H1 (cell line): Measurements from ENCODE around the gene NRP2.

Experiments used
- CHD2 ChIP-seq: IDR thresholded peaks from 2 replicates; pipeline ENCODE4 v1.6.1; 2012; ENCODE audit warnings: low read length, improper control_type of control experiment
- EZH2 ChIP-seq: fragments of 200-600 bp; sonication (generic); IDR thresholded peaks from 2 replicates; pipeline ENCODE4 v1.7.1; 2012; ENCODE audit warnings: low read depth, mild to moderate bottlenecking, moderate library complexity, low read length, inconsistent platforms; ENCODE audit not compliant: severe bottlenecking
- FOSL1 ChIP-seq: IDR thresholded peaks from 2 replicates; pipeline ENCODE4 v1.6.1; 2011; ENCODE audit warnings: mild to moderate bottlenecking, low read depth, low read length, moderate library complexity; ENCODE audit not compliant: insufficient read depth
- POLR2A ChIP-seq, 2 experiments: IDR thresholded peaks; 1 replicate in 1 of 2; 2 replicates in 1 of 2; pipeline ENCODE4 v1.6.1; 2011; ENCODE audit warnings: low read depth in 2 of 2, low read length in 2 of 2, mild to moderate bottlenecking in 2 of 2; ENCODE audit errors: control extremely low read depth in 1 of 2
- RAD21 ChIP-seq, 2 experiments: IDR thresholded peaks in 1 of 2; conservative IDR thresholded peaks in 1 of 2; 2 replicates each; pipeline ENCODE4 v1.6.1; 2011; ENCODE audit warnings: low read depth in 2 of 2, low read length in 2 of 2, improper control_type of control experiment in 1 of 2, inconsistent platforms in 1 of 2, mild to moderate bottlenecking in 1 of 2, moderate library complexity in 1 of 2
- SIN3A ChIP-seq, 2 experiments: IDR thresholded peaks in 1 of 2; conservative IDR thresholded peaks in 1 of 2; 2 replicates each; pipeline ENCODE4 v1.6.1; 2011 to 2012; ENCODE audit warnings: low read length in 2 of 2, improper control_type of control experiment in 1 of 2, low read depth in 1 of 2, mild to moderate bottlenecking in 1 of 2
- SUZ12 ChIP-seq: fragments of 200-600 bp; sonication (generic); IDR thresholded peaks from 2 replicates; pipeline ENCODE4 v1.6.1; 2012; ENCODE audit warnings: mild to moderate bottlenecking, inconsistent platforms, low read length, moderate library complexity, mixed read lengths
- TAF1 ChIP-seq: IDR thresholded peaks from 2 replicates; pipeline ENCODE4 v1.6.1; 2011; ENCODE audit warnings: mild to moderate bottlenecking, low read depth, low read length
- YY1 ChIP-seq: IDR thresholded peaks from 2 replicates; pipeline ENCODE4 v1.6.1; 2011; ENCODE audit warnings: low read depth, mild to moderate bottlenecking, low read length
- TF ChIP-seq, protein P1 (sequence below), 3 experiments: IDR thresholded peaks; 1 replicate in 2 of 3; 2 replicates in 1 of 3; pipeline versions ENCODE4 v1.5.1 to v1.6.1; 2011; ENCODE audit warnings: low read length in 3 of 3, mild to moderate bottlenecking in 3 of 3, inconsistent platforms in 2 of 3, low read depth in 1 of 3, moderate library complexity in 1 of 3; ENCODE audit not compliant: insufficient read depth in 1 of 3; ENCODE audit errors: control extremely low read depth in 1 of 3

DNA sequence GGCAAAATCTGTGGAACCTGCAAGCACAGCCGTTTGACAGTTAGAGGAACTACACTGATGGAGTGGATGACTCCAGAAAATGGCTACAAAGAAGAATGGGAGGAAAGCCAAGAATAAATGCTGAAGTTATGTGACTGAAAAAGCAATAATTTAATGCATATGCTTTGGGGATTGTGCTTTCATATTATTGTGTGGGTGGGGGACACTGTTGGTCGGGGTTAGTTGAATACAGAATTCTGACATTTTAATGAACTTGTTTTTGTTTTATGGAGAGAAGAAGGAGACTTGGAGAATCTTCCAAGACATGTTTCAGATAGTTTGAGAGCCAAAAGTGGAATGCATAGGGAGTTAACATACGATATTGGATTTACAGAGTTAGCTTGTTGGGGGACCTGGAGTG lies 68.5 kb downstream of the NRP2 start:
- TF ChIP-seq YY1 (no peak), EZH2 (no peak), TAF1 (no peak), CHD2 (no peak), POLR2A (IDR thresholded peaks at IDR 0.05; ENCODE audit: control extremely low read depth in 1 of 2, low read depth in 2 of 2, low read length in 2 of 2) (no peak), RAD21 (IDR thresholded peaks at IDR 0.05 in 1 of 2, conservative IDR thresholded peaks at IDR 0.05 in 1 of 2; ENCODE audit: low read depth in 2 of 2, low read length in 2 of 2) (no peak), SIN3A (conservative IDR thresholded peaks at IDR 0.05 in 1 of 2, IDR thresholded peaks at IDR 0.05 in 1 of 2; ENCODE audit: low read depth in 1 of 2, low read length in 2 of 2) (no peak), SUZ12 (no peak), FOSL1 (no peak)
- TF ChIP-seq, protein P1, sequence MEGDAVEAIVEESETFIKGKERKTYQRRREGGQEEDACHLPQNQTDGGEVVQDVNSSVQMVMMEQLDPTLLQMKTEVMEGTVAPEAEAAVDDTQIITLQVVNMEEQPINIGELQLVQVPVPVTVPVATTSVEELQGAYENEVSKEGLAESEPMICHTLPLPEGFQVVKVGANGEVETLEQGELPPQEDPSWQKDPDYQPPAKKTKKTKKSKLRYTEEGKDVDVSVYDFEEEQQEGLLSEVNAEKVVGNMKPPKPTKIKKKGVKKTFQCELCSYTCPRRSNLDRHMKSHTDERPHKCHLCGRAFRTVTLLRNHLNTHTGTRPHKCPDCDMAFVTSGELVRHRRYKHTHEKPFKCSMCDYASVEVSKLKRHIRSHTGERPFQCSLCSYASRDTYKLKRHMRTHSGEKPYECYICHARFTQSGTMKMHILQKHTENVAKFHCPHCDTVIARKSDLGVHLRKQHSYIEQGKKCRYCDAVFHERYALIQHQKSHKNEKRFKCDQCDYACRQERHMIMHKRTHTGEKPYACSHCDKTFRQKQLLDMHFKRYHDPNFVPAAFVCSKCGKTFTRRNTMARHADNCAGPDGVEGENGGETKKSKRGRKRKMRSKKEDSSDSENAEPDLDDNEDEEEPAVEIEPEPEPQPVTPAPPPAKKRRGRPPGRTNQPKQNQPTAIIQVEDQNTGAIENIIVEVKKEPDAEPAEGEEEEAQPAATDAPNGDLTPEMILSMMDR (IDR thresholded peaks at IDR 0.05; ENCODE audit: control extremely low read depth in 1 of 3, insufficient read depth in 1 of 3, low read depth in 1 of 3, low read length in 3 of 3) = no peak
